ENCODE results near the gene SHISA6.

Gene SHISA6

GRCh38 chr17:11363565-11364117 is 122.6 kb downstream of the SHISA6 start:
- TF ChIP-seq CTCF (conservative IDR thresholded peaks at IDR 0.05; ENCODE audit: control insufficient read depth, insufficient read depth, low read depth, low read length) = no peak
- no peak for DNase-seq (ENCODE audit: low read depth)
- no peak overlapping the region for H3K4me3 ChIP-seq (ENCODE audit: control insufficient read depth, low read depth, low read length)

DNA sequence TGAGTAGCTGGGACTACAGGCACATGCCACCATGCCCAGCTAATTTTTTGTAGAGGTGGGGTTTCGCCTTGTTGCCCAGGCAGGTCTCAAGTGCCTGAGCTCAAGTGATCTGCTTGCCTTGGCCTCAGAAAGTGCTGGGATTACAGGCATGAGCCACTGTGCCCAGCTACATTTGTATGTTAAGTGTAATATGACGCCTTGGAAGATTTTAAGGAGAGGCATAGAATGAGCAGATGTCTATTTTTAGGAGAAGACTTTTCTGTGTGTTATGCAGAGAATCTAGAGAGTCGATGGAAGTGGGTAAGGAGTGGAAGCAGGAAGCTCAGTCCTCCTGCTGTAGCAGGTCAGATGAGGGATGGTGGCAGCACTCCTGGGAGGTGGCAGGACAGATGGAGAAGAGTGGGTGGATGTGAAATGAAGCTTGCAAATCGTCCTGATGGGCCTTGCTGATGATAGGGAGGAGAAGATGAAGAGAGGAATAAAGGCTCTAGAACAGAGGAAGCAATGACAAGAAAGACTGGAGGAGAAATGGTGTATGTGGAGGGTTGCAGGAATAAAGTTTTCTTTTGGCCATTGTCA is 125.3 kb downstream of the SHISA6 start:
- TF ChIP-seq CTCF (conservative IDR thresholded peaks at IDR 0.05; ENCODE audit: control insufficient read depth, insufficient read depth, low read depth, low read length) = no peak
- DNase-seq (ENCODE audit: low read depth) = no peak
- H3K4me3 ChIP-seq (ENCODE audit: control insufficient read depth, low read depth, low read length) = no peak overlapping the region

DNA sequence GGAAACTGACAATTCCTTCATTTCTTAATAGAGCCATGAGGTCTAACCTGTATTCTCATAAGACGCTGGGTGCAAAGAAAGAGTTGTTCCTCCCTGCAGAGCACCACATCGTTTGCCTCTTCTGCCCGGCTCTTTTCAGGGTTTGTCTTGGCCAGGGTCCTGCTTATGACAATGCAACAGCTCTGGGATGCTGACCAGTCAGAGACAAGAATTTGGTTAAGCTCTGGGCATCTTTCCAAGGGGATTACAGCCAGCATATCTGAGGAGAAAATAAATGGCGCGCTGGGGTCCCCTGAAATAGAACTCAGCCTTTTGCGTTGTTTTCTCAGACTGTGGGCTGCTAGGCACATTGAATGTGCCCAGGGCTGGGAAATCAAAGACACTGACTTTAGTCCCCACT is 128.6 kb downstream of the SHISA6 start:
- DNase-seq (ENCODE audit: low read depth) = no peak
- no peak for TF ChIP-seq CTCF (conservative IDR thresholded peaks at IDR 0.05; ENCODE audit: control insufficient read depth, insufficient read depth, low read depth, low read length)
- no peak overlapping the region for H3K4me3 ChIP-seq (ENCODE audit: control insufficient read depth, low read depth, low read length)

DNA sequence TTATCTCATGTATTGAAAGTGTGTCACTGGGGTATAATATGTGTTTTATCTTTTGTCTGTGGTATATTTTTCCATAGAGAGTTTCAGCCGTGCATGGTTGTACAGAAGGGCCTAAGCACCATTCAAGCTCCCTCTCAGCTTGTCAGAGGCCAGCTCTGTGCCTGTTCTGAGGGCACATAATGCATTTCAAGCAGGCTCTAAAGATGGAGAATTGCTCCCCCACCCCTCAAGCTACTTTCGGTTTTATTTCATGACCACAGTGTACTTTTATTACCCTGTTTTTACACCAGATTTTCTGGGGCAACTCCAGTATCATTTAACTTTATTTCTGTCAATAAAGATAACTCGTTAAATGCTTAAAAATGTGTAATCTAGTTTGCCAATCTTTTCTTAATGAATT is 131.7 kb downstream of the SHISA6 start:
- no peak for TF ChIP-seq CTCF (conservative IDR thresholded peaks at IDR 0.05; ENCODE audit: control insufficient read depth, insufficient read depth, low read depth, low read length)
- no peak for DNase-seq (ENCODE audit: low read depth)
- no peak overlapping the region for H3K4me3 ChIP-seq (ENCODE audit: control insufficient read depth, low read depth, low read length)

DNA sequence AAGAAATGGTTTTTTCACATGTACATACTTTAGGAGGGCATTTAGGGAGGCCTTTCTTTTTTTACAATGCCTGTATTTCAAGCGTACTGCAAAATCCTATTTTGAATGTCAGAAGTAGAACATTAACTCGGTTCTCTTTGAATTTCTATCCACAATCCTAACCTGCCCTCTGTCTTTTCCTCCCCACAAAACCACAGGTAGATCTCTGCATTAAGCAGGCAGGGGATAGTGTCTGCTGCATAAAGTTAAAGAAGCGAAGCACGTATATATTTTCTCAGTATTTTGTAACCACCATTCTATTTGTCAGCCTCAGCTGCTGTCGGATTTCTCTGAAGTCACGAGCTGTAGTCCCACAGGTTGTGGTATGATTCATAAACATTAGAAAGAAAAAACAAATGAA is 137.5 kb downstream of the SHISA6 start:
- H3K4me3 ChIP-seq (ENCODE audit: control insufficient read depth, low read depth, low read length) = no peak overlapping the region
- no peak for TF ChIP-seq CTCF (conservative IDR thresholded peaks at IDR 0.05; ENCODE audit: control insufficient read depth, insufficient read depth, low read depth, low read length)
- no peak for DNase-seq (ENCODE audit: low read depth)

GRCh38 chr17:11380761-11381160 is 139.7 kb downstream of the SHISA6 start:
- no peak for TF ChIP-seq CTCF (conservative IDR thresholded peaks at IDR 0.05; ENCODE audit: control insufficient read depth, insufficient read depth, low read depth, low read length)
- H3K4me3 ChIP-seq (ENCODE audit: control insufficient read depth, low read depth, low read length) = no peak overlapping the region
- DNase-seq (ENCODE audit: low read depth) = no peak

DNA sequence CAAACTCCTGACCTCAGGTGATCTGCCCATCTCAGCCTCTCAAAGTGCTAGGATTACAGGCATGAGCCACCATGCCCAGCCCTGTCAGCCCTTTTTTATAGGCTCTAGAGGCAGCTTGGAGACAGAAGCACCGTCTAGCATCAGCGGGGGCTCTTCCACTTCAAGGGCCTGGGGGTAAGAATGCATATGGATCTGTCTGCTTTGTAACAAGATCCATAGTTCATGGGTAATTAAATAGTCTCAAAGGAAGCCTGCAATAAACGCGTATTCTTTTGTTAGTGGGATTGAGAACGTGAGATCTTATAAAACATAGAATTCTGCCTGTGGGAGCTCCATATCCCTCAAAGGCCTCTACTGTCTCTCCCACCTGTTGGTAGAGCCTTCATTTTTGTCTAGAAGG is 142.1 kb downstream of the SHISA6 start:
- H3K4me3 ChIP-seq (ENCODE audit: control insufficient read depth, low read depth, low read length) = no peak overlapping the region
- TF ChIP-seq CTCF (conservative IDR thresholded peaks at IDR 0.05; ENCODE audit: control insufficient read depth, insufficient read depth, low read depth, low read length) = no peak
- DNase-seq (ENCODE audit: low read depth) = no peak

All from fibroblast of mammary gland (primary cell).